LHCN-M2 (cell line): ENCODE results near the gene STARD10. TPM values are rescaled to one million over a fixed set of nuclear protein-coding genes. Genes with fewer than 3 reads are reported as not detected.

Experiments
- DNase-seq: peaks from one replicate; pipeline ENCODE4 v3.0.0-alpha.2; 2012; ENCODE audit warnings: low read depth
- total RNA-seq: library from RNA; depleted of rRNA; stranded (reverse); fragments of >200 nt; gene quantifications from 2 replicates; pipeline ENCODE4 v1.2.3, GENCODE V29; 2014

The STARD10 gene
- total RNA-seq, 1 experiment from 2014 or later: 3.2 TPM

GRCh38 chr11:72764503-72764902, 29.3 kb downstream of the STARD10 start:
- DNase-seq: no peak

- no peak for DNase-seq
Measured at GRCh38 chr11:72763823-72764222, 30.0 kb downstream of the STARD10 start.

GRCh38 chr11:72762641-72763304, 31.1 kb downstream of the STARD10 start:
- no peak for DNase-seq

GRCh38 chr11:72760539-72761405, 33.1 kb downstream of the STARD10 start:
- no peak for DNase-seq

GRCh38 chr11:72759468-72759985, 34.3 kb downstream of the STARD10 start:
- DNase-seq: peak; percentile 31

GRCh38 chr11:72758690-72759389, 35.0 kb downstream of the STARD10 start:
- DNase-seq: no peak

GRCh38 chr11:72758304-72758689, 35.5 kb downstream of the STARD10 start:
- no peak for DNase-seq

- no peak for DNase-seq
Measured at GRCh38 chr11:72755713-72756285, 38.0 kb downstream of the STARD10 start.

GRCh38 chr11:72754544-72755155, 39.2 kb downstream of the STARD10 start:
- DNase-seq: no peak

GRCh38 chr11:72754149-72754543, 39.7 kb downstream of the STARD10 start:
- DNase-seq: no peak

GRCh38 chr11:72753341-72754148, 40.3 kb downstream of the STARD10 start:
- DNase-seq: no peak

- DNase-seq: peak; percentile 32
Measured at GRCh38 chr11:72752088-72752914, 41.5 kb downstream of the STARD10 start, which contains the start of gene ARAP1. Gene ARAP1 (minus strand): TSS chr11:72752408. CDS start chr11:72727128, 25,280 bp downstream.

GRCh38 chr11:72751116-72752087, 42.4 kb downstream of the STARD10 start:
- DNase-seq: no peak

GRCh38 chr11:72750556-72751115, 43.2 kb downstream of the STARD10 start:
- no peak for DNase-seq

- DNase-seq: no peak
Measured at GRCh38 chr11:72750086-72750485, 43.8 kb downstream of the STARD10 start.

GRCh38 chr11:72747289-72747855, 46.5 kb downstream of the STARD10 start:
- DNase-seq: no peak

GRCh38 chr11:72746821-72747220, 47.0 kb downstream of the STARD10 start:
- no peak for DNase-seq
